ENCODE results near the gene HOXB9.

Gene HOXB9

DNA sequence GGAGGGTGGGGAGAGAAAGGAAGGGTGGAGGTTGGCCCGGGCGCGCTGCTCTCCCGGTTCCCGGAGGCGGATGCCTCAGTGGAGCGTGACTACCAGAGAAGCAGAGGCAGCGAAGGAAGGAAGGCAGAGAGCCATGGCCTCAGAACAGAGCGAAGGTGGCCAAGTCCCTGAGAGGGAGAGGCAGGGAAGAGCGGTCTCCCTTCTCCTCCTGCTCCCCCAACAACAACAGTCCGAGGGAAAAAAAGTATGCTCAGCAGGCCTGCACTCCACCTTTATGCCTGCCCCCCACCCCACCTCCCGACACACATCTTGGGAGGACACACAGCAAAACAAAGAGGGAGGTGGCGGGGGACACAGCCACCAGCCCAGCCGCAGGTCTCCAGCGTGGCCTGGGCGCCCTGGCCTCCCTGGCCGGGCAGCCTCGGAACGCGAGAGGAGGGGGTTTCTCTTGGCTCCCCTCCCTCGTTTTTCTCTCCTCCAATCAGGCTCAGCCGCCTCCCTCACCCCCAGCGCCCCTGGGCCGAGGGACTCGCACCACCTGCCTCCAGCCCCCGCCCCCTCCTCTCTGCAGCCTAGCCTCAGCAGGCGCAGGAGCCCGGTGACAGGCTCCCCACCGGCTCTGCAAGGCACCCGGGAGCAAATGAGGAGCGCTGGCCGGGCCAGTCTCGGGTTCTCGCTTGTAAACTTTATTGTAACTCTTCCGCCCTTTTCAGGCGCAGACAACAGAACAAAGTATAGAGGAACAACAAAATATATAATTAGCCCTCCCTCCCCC, 14.3 kb downstream of the HOXB9 start:
- H3K9me3 ChIP-seq, result no peaks in the 10 kb centered on the region
- peaks cover 12 to 99% of the 10 kb centered on the region in 2 donors for H3K27me3 ChIP-seq
- TF ChIP-seq CTCF (IDR thresholded peaks at IDR 0.05), result no peak
- H3K36me3 ChIP-seq, result no peaks in the 10 kb centered on the region
- peak overlapping the region in 1 of 2 donors; percentile 6 for H3K27ac ChIP-seq
- no peak for DNase-seq
- intact Hi-C loops (cut with DNase I; ENCODE audit: low total_unique reads), result no loop called here
- H3K4me1 ChIP-seq, result peaks cover 0 to 50% (median 43%) of the 10 kb centered on the region in 4 donors
- H3K4me3 ChIP-seq, result peak overlapping the region; percentile 38 to 49

DNA sequence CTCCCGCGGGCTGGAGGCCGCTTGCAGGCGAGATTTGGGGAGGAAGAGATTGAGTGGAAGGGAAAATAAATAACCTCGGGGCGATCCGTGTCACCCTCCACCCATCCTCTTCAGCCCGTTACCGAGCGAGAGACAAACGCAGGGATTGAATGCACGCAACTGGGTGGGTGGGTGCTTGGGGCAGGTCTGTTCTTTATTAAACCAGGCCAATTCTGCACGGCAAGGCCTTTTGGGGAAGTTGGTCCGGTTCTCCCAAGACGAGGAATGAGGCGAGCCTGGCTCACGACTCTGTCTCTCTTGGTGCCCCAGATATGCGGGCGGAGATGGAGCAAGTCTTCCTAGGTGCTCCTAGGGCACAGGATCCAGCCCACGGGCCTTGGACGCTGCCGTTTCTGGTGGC, 14.9 kb downstream of the HOXB9 start:
- H3K27me3 ChIP-seq, result peaks cover 12 to 99% of the 10 kb centered on the region in 2 donors
- DNase-seq, result no peak
- H3K36me3 ChIP-seq, result no peaks in the 10 kb centered on the region
- no peak for TF ChIP-seq CTCF (IDR thresholded peaks at IDR 0.05)
- H3K4me1 ChIP-seq, result peaks cover 0 to 50% (median 43%) of the 10 kb centered on the region in 4 donors
- H3K9me3 ChIP-seq, result no peaks in the 10 kb centered on the region
- no peak overlapping the region for H3K27ac ChIP-seq
- peak overlapping the region; percentile 38 to 49 for H3K4me3 ChIP-seq
- intact Hi-C loops (cut with DNase I; ENCODE audit: low total_unique reads), result no loop called here

DNA sequence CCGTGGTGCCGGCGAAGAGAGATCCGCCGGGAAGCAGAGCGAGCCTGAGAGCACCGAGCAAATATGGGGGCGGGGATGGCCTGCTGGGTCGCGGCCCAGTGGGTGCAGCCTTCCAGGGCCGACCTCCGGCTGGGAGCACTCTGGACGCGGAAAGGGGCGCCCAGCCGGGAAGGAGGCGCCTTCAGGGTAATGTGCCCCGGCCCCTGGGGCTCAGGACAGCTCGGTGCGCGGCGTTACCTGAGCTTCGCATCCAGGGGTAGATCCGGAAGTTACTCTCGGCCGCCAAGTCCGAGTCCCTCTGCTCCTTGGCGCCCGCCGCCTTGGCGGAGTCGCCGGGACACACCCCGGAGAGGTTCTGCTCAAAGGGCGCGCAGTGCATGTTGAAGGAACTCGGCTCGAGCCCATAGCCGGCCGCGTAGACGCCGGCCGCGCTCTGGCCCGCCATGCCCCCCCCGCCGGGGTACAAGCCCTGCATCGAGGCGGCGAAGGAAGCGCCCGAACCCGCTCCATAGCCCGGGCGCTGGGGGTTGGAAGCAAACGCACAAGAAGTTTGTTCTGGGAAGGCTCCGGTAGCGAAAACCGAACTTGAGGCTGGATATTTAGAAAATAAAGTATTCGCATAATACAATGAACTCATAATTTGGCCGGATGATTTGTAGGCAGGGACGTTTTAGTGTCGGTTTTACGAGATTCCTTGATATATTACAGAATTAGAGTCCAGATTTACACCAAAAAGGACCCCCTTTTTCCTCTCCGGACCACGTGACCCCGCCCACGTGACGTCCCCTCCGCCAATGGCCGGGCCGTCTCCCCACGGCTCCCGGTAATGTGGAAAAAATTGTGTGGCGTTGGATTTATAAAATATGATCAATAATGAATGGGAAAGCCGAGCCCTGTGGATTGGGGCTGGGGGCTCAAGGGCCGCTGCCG, 15.6 kb downstream of the HOXB9 start, which contains the start of gene HOXB7:
Gene HOXB7 (minus strand): TSS at position 736 of the 930 bp plus-strand sequence. CDS start 99 bp downstream, at position 637.
- peak within 1 kb of the TSS in 1 of 2 donors; percentile 6 for H3K27ac ChIP-seq
- H3K4me3 ChIP-seq, result peak within 1 kb of the TSS; percentile 38 to 49
- no peak for TF ChIP-seq CTCF (IDR thresholded peaks at IDR 0.05)
- peak in 1 of 2 donors; percentile 54 for DNase-seq
- H3K36me3 ChIP-seq, result no peaks in the 10 kb centered on the region
- H3K9me3 ChIP-seq, result no peaks in the 10 kb centered on the region
- peaks cover 0 to 50% (median 43%) of the 10 kb centered on the region in 4 donors for H3K4me1 ChIP-seq
- intact Hi-C loops (cut with DNase I; ENCODE audit: low total_unique reads), result no loop called here
- H3K27me3 ChIP-seq, result peaks cover 12 to 99% of the 10 kb centered on the region in 2 donors

GRCh38 chr17:48609759-48610281, 16.3 kb downstream of the HOXB9 start:
- Histone ChIP-seq H3K27ac (peak overlapping the region in 1 of 2 donors; percentile 1), H3K4me1 (peaks cover 0 to 50% (median 43%) of the 10 kb centered on the region in 4 donors), H3K9me3 (no peaks in the 10 kb centered on the region), H3K27me3 (peaks cover 12 to 99% of the 10 kb centered on the region in 2 donors), H3K36me3 (no peaks in the 10 kb centered on the region), H3K4me3 (peak overlapping the region; percentile 38 to 49)
- intact Hi-C loops (cut with DNase I; ENCODE audit: low total_unique reads), result no loop called here
- no peak for DNase-seq
- no peak for TF ChIP-seq CTCF (IDR thresholded peaks at IDR 0.05)

DNA sequence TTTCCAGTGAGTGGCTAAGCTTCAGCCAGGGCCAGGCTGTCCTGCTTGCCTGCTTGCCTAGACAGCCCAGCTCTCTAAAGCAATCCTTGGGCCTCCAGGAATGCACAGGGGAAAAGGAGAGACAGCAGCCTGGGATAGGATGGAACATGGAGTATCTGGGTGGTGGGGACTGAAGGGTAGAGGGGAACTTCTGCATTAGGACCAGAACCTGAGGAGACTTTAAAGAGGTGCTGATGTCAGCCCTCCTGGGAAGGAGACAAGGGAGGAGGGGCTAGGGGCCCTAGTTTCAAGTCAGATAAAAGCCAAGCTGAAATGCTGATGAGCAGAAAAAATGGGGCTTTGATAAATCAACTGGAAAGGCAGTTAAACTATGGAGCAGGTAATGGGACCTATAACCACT, 17.1 kb downstream of the HOXB9 start:
- H3K36me3 ChIP-seq, result no peaks in the 10 kb centered on the region
- no peak overlapping the region for H3K27ac ChIP-seq
- peaks cover 12 to 99% of the 10 kb centered on the region in 2 donors for H3K27me3 ChIP-seq
- H3K4me1 ChIP-seq, result peaks cover 0 to 44% (median 37%) of the 10 kb centered on the region in 4 donors
- H3K9me3 ChIP-seq, result no peaks in the 10 kb centered on the region
- TF ChIP-seq CTCF (IDR thresholded peaks at IDR 0.05), result no peak
- DNase-seq, result no peak
- H3K4me3 ChIP-seq, result no peak overlapping the region
- intact Hi-C loops (cut with DNase I; ENCODE audit: low total_unique reads), result no loop called here

All from tibial artery (tissue), 4 donors.